ENCODE results near the gene PPTC7. TPM values are rescaled to one million over a fixed set of nuclear protein-coding genes. Genes with fewer than 3 reads are reported as not detected.

Gene PPTC7
- total RNA-seq, 4 donors from 2014 or later, result 20.8 to 49.1 (median 23.4) TPM

GRCh38 chr12:110582276-110583136 lies 612 bp downstream of the PPTC7 start:
- ATAC-seq (ENCODE audit: low FRiP score) (peak; percentile 44), DNase-seq (ENCODE audit: low spot score) (peak; percentile 37)
- no peak for TF ChIP-seq CTCF (IDR thresholded peaks at IDR 0.05)

- ATAC-seq (ENCODE audit: low FRiP score) (no peak), DNase-seq (ENCODE audit: low spot score) (no peak)
- no peak for TF ChIP-seq CTCF (IDR thresholded peaks at IDR 0.05)
Observed at GRCh38 chr12:110581931-110582275, 1.2 kb downstream of the PPTC7 start.

DNA sequence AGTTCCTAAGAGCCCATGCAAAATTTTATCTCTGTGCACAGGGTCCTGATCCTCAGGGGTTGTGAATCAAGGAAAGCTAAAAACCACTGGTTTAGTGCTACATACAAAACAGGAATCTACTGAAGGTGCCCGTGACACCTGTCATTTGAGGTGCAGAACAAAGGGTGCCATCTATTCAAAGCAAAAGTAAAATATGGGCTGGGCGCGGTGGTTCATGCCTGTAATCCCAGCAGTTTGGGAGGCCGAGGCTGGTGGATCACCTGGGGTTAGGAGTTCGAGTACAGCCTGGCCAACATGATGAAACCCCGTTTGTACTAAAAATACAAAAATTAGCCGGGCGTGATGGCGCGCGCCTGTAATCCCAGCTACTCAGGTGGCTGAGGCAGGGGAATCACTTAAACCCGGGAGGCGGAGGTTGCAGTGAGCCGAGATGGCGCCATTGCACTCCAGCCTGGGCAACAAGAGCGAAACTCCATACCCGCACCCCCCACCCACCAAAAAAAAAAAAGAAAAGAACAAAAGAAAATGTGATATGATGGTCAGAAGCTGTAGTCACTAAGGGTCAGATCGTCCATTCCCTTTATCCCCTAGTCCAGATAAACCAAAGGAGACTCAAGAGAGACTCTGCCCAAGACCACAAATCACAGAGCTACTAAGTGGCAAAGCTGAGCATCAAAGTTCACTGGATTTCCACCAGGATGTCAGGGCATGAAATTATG lies 3.4 kb downstream of the PPTC7 start:
- ATAC-seq (ENCODE audit: low FRiP score) (no peak), DNase-seq (ENCODE audit: low spot score) (no peak)
- no peak for TF ChIP-seq CTCF (IDR thresholded peaks at IDR 0.05)

DNA sequence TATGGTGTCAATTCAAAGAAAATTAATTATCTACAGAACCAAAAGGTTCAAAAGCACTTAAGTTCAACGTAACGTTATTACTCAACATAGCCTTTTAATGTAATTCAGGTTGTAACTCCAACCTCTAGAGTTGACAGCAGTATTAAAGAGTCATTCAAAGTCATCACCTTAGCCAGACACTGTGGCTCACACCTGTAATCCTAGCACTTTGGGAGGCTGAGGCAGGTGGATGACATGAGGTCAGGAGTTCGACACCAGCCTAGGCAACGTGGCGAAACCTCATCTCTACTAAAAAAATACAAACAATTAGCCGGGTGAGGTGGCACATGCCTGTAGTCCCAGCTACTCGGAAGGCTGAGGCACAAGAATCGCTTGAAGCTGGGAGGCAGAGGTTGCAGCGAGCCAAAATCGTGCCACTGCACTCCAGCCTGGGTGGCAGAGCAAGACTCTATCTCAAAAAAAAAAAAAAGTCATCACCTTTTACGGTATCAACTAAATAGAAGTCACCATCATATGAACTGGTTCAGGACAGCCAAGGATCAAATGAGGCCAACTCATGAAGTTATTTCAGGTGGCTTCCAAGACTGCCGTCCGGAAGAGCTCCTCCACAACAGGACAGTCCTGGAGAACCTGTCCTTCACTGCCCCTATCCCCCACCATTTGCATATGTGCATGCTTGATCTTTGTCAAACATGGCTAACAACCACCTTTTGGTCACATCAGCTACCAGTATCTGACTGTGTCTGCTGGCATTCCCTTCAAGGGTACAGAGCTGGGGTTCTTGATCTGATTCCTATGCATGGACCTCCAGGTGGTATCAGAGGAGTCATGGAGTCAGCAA lies 4.2 kb downstream of the PPTC7 start:
- TF ChIP-seq CTCF (IDR thresholded peaks at IDR 0.05), result no peak
- DNase-seq (ENCODE audit: low spot score) (no peak), ATAC-seq (ENCODE audit: low FRiP score) (no peak)

DNA sequence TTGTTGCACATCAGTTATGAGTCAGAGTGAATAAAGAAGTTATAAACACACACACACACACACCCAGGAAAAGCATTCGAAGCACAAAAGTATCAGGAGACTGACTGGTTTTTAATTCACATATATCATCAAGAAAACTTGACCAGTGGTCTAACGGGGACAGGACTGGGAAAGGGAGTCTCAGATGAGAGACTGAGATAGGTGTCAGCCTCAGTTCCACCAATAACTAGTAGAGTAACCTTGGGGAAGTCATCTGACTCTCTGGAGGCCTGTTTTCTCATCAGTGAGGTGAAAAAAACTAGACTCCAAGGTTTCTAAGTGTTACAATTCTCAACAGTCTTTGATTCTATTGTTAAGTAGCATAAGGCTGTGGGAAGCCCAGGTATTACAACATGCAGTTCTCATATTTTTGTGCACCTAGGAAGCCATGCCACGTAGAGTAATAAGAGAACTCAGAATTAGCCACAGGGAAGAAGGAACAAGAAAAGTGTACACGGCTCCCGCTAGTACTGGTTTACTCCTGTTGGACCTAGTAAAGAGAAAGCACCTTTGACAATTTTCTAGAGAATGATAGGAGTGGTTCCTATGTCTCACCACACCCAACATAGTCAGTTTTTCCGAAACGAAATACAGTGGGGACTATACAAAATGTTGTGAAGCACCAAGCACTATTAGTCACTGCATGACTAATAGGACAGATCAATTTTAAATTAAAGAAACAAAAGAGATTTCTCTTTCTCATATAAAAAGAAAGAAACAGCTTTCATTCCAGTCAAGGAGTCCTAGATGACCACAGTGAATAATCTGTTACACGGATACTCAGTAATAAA lies 5.0 kb downstream of the PPTC7 start:
- no peak for TF ChIP-seq CTCF (IDR thresholded peaks at IDR 0.05)
- peak; percentile 66 for ATAC-seq (ENCODE audit: low FRiP score)
- no peak for DNase-seq (ENCODE audit: low spot score)

DNA sequence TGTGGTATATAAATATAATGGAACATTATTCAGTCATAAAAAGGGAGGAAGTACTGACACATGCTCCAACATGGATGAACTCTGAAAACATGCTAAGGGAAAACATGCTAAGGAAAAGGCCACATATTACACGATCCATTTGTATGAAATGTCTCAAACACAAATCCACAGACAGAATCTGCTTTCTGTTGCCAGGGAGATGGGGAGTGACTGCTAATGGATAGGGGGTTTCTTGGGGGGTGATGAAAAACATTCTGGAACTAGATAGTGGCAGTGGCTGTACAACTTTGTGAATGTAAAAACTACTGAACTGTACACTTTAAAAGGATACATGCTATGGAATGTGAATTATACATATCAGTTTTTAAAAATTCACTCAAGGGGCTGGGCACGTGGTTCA lies 6.6 kb downstream of the PPTC7 start:
- ATAC-seq (ENCODE audit: low FRiP score) (no peak), DNase-seq (ENCODE audit: low spot score) (no peak)
- no peak for TF ChIP-seq CTCF (IDR thresholded peaks at IDR 0.05)
